ENCODE measurements around the gene ELP5.

Gene ELP5

DNA sequence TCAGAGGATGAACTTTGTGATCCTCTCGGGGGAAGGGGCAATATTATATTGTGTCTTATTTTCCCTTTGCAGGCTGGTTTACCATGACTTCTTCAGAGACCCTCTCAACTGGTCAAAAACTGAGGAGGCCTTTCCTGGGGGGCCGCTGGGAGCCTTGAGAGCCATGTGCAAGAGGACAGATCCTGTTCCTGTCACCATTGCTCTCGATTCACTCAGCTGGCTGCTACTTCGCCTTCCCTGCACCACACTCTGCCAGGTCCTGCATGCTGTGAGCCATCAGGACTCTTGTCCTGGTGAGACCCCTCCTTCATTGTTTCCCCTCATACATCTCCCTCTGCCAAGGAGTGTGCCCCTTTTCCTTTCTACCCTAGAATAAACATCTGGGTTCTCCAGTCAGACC, 2.5 kb downstream of the ELP5 start:
- no peak for TF ChIP-seq CTCF (IDR thresholded peaks at IDR 0.05; ENCODE audit: low read length)
- TF ChIP-seq EZH2 (IDR thresholded peaks at IDR 0.05; ENCODE audit: borderline replicate concordance, low read length): no peak
- no peaks in the 10 kb centered on the region for H3F3A ChIP-seq (ENCODE audit: insufficient read depth, low read length)
- H3K27me3 ChIP-seq (ENCODE audit: insufficient read depth, low read length): no peaks in the 10 kb centered on the region
- H3K9me3 ChIP-seq (ENCODE audit: low read length): no peaks in the 10 kb centered on the region
- no peak overlapping the region for H3K27ac ChIP-seq (ENCODE audit: low read depth, low read length, poor library complexity, severe bottlenecking)
- H3K4me1 ChIP-seq (ENCODE audit: insufficient read depth, low read length, severe bottlenecking): peaks cover 21% of the 10 kb centered on the region
- H3K36me3 ChIP-seq (ENCODE audit: insufficient read depth, low read length): peaks cover 41% of the 10 kb centered on the region
- no peaks in the 10 kb centered on the region for H3K9me2 ChIP-seq (ENCODE audit: low read depth, low read length)
- H2AFZ ChIP-seq (ENCODE audit: low read length): no peak overlapping the region
- H4K20me1 ChIP-seq (ENCODE audit: insufficient read depth, low read length): no peaks in the 10 kb centered on the region
- H3K9ac ChIP-seq (ENCODE audit: low read length): no peak overlapping the region
- no peak overlapping the region for H3K4me3 ChIP-seq (ENCODE audit: low read depth, low read length, poor library complexity, severe bottlenecking)
- H3K79me2 ChIP-seq (ENCODE audit: insufficient read depth, low read length): peaks cover 19% of the 10 kb centered on the region
- no peak overlapping the region for H3K4me2 ChIP-seq (ENCODE audit: low read length)

DNA sequence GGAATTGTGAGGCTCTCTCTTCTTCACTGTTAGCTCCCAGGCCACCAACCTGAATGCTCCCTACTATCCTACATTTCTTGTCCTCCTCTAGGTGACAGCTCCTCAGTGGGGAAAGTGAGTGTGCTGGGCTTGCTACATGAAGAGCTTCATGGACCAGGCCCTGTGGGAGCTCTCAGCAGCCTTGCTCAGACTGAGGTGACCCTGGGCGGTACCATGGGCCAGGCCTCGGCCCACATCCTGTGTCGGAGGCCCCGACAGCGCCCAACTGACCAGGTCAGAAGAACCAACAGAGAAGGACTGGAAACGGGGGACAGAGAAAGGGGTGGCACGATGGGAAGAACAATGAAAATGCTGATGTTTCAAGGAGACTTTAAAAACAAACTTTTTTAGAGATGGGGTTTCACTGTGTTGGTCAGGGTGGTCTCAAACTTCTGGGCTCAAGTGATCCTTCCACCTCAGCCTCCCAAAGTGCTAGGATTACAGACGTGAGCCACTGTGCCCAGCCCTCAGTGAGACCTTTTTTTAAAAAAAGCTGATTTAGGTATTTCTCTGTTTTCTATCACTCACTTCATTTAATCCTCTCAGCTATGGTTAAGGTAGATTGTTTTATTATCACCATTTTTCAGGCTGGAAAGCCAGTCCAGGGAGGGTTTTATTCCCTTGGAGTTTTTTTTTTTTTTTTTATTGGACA, 4.9 kb downstream of the ELP5 start:
- Histone ChIP-seq H3K79me2 (ENCODE audit: insufficient read depth, low read length) (no peaks in the 10 kb centered on the region), H3K4me1 (ENCODE audit: insufficient read depth, low read length, severe bottlenecking) (peaks cover 20% of the 10 kb centered on the region), H3K9ac (ENCODE audit: low read length) (no peak overlapping the region), H3K27me3 (ENCODE audit: insufficient read depth, low read length) (peaks cover 2% of the 10 kb centered on the region; the same call in 1 of the 2 replicates), H3K4me2 (ENCODE audit: low read length) (no peak overlapping the region), H3K9me2 (ENCODE audit: low read depth, low read length) (no peaks in the 10 kb centered on the region), H3K27ac (ENCODE audit: low read depth, low read length, poor library complexity, severe bottlenecking) (no peak overlapping the region), H3F3A (ENCODE audit: insufficient read depth, low read length) (no peaks in the 10 kb centered on the region), H3K36me3 (ENCODE audit: insufficient read depth, low read length) (peaks cover 43% of the 10 kb centered on the region), H4K20me1 (ENCODE audit: insufficient read depth, low read length) (no peaks in the 10 kb centered on the region), H3K9me3 (ENCODE audit: low read length) (no peaks in the 10 kb centered on the region), H2AFZ (ENCODE audit: low read length) (no peak overlapping the region), H3K4me3 (ENCODE audit: low read depth, low read length, poor library complexity, severe bottlenecking) (no peak overlapping the region)
- TF ChIP-seq CTCF (IDR thresholded peaks at IDR 0.05; ENCODE audit: low read length) (no peak), EZH2 (IDR thresholded peaks at IDR 0.05; ENCODE audit: borderline replicate concordance, low read length) (no peak)

- Histone ChIP-seq H3F3A (ENCODE audit: insufficient read depth, low read length) (no peaks in the 10 kb centered on the region), H3K9ac (ENCODE audit: low read length) (no peak overlapping the region), H3K4me3 (ENCODE audit: low read depth, low read length, poor library complexity, severe bottlenecking) (no peak overlapping the region), H3K27me3 (ENCODE audit: insufficient read depth, low read length) (peaks cover 7% of the 10 kb centered on the region; the same call in 1 of the 2 replicates), H3K9me2 (ENCODE audit: low read depth, low read length) (no peaks in the 10 kb centered on the region), H3K27ac (ENCODE audit: low read depth, low read length, poor library complexity, severe bottlenecking) (no peak overlapping the region), H3K9me3 (ENCODE audit: low read length) (no peaks in the 10 kb centered on the region), H2AFZ (ENCODE audit: low read length) (no peak overlapping the region), H4K20me1 (ENCODE audit: insufficient read depth, low read length) (no peaks in the 10 kb centered on the region), H3K4me1 (ENCODE audit: insufficient read depth, low read length, severe bottlenecking) (peaks cover 17% of the 10 kb centered on the region), H3K36me3 (ENCODE audit: insufficient read depth, low read length) (peaks cover 42% of the 10 kb centered on the region), H3K79me2 (ENCODE audit: insufficient read depth, low read length) (no peaks in the 10 kb centered on the region), H3K4me2 (ENCODE audit: low read length) (no peak overlapping the region)
- TF ChIP-seq CTCF (IDR thresholded peaks at IDR 0.05; ENCODE audit: low read length): no peak
- no peak for TF ChIP-seq EZH2 (IDR thresholded peaks at IDR 0.05; ENCODE audit: borderline replicate concordance, low read length)
Observed at GRCh38 chr17:7258731-7259554, 6.9 kb downstream of the ELP5 start.
